ENCODE measurements around the gene SND1. TPM values are rescaled to one million over a fixed set of nuclear protein-coding genes. Genes with fewer than 3 reads are reported as not detected.
"Not testable (repeated sequence)": the region's sequence is repeated elsewhere in the genome, so short reads cannot be mapped to it uniquely, and the experiment has no call there.

The SND1 gene
- total RNA-seq, 2 experiments from 2014 or later, result 132 to 148 TPM

- POLR2A ChIA-PET, result no interaction called here
- Mint-ChIP-seq H3K27ac (no peak overlapping the region), H3K36me3 (peaks cover 7% of the 10 kb centered on the region), H3K9me3 (no peaks in the 10 kb centered on the region), H3K27me3 (no peaks in the 10 kb centered on the region), H3K4me1 (peaks cover 17% of the 10 kb centered on the region), H3K4me3 (no peak overlapping the region)
- ATAC-seq (ENCODE audit: low read depth) (no peak), DNase-seq (no peak)
Measured at GRCh38 chr7:127822822-127823508, 171.0 kb downstream of the SND1 start.

- Mint-ChIP-seq H3K27me3 (no peaks in the 10 kb centered on the region), H3K36me3 (peaks cover 9% of the 10 kb centered on the region), H3K9me3 (no peaks in the 10 kb centered on the region), H3K4me3 (no peak overlapping the region), H3K27ac (no peak overlapping the region), H3K4me1 (peaks cover 18% of the 10 kb centered on the region)
- POLR2A ChIA-PET, result no interaction called here
- ATAC-seq (ENCODE audit: low read depth), result no peak
- DNase-seq, result no peak
Measured at GRCh38 chr7:127824682-127825081, 172.7 kb downstream of the SND1 start.

GRCh38 chr7:127828843-127829500 is 177.0 kb downstream of the SND1 start:
- POLR2A ChIA-PET, result no interaction called here
- H3K27ac Mint-ChIP-seq, result no peak overlapping the region
- DNase-seq (no peak), ATAC-seq (ENCODE audit: low read depth) (no peak)
- no peak overlapping the region for H3K4me3 Mint-ChIP-seq
- H3K27me3 Mint-ChIP-seq, result no peaks in the 10 kb centered on the region
- H3K4me1 Mint-ChIP-seq, result peaks cover 2% of the 10 kb centered on the region
- peaks cover 13% of the 10 kb centered on the region for H3K36me3 Mint-ChIP-seq
- no peaks in the 10 kb centered on the region for H3K9me3 Mint-ChIP-seq

DNA sequence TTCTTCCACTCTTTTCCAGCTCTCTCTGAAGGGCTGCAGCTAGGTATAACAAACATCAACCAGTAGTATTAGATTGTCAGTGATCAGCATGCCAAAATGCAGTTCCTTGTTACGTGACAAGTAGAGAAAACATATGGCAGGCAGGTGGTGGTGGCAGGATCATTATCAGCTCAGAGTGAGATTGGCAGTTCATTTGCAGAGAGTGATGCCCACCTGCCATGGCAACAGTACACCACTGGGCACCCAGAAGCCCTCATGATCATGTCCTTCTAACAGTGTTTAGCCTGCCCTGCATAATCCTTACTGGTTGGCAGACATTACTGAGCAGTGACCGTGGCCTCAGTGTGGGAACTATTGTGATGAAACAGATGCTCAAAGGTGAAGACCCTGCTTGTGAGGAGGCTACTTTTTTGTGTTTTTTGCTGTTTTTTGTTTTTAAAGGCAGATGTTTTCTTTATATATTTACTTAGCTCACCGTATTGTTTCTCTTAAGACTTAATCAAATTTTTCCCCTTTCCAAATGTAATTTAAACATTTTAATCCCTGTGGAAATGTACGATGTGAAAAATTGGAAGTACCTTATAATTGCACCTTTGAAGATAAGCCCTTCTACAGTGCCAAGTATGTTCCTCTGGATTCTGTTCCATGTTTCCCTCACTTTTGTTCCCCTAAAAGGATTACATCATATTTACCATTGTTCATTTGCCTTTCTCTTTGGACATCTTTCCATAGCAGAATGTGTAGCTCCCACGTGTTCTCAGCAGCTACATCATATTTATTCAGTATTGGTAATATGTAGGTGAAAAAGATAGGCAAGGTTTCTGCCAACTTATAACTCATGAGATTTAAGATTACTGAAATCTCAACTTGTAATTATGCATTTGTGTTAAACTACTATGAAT is 179.6 kb downstream of the SND1 start:
- ATAC-seq (ENCODE audit: low read depth) (no peak), DNase-seq (no peak)
- no peak overlapping the region for H3K4me3 Mint-ChIP-seq
- POLR2A ChIA-PET, result no interaction called here
- peaks cover 26% of the 10 kb centered on the region for H3K36me3 Mint-ChIP-seq
- H3K27ac Mint-ChIP-seq, result no peak overlapping the region
- peaks cover 2% of the 10 kb centered on the region for H3K4me1 Mint-ChIP-seq
- H3K27me3 Mint-ChIP-seq, result no peaks in the 10 kb centered on the region
- H3K9me3 Mint-ChIP-seq, result peaks cover 6% of the 10 kb centered on the region

- DNase-seq, result no peak
- POLR2A ChIA-PET, result no interaction called here
- H3K4me3 Mint-ChIP-seq, result no peak overlapping the region
- H3K27ac Mint-ChIP-seq, result no peak overlapping the region
- no peaks in the 10 kb centered on the region for H3K27me3 Mint-ChIP-seq
- H3K9me3 Mint-ChIP-seq, result peaks cover 6% of the 10 kb centered on the region
- H3K4me1 Mint-ChIP-seq, result peaks cover 2% of the 10 kb centered on the region
- no peak for ATAC-seq (ENCODE audit: low read depth)
- H3K36me3 Mint-ChIP-seq, result peaks cover 30% of the 10 kb centered on the region
Measured at GRCh38 chr7:127832592-127832991, 180.6 kb downstream of the SND1 start.

- no peak for ATAC-seq (ENCODE audit: low read depth)
- POLR2A ChIA-PET, result no interaction called here
- Mint-ChIP-seq H3K36me3 (peaks cover 33% of the 10 kb centered on the region), H3K27ac (no peak overlapping the region), H3K4me3 (no peak overlapping the region), H3K27me3 (no peaks in the 10 kb centered on the region), H3K9me3 (peaks cover 10% of the 10 kb centered on the region), H3K4me1 (peaks cover 2% of the 10 kb centered on the region)
- no peak for DNase-seq
Measured at GRCh38 chr7:127833641-127834040, 181.6 kb downstream of the SND1 start.

DNA sequence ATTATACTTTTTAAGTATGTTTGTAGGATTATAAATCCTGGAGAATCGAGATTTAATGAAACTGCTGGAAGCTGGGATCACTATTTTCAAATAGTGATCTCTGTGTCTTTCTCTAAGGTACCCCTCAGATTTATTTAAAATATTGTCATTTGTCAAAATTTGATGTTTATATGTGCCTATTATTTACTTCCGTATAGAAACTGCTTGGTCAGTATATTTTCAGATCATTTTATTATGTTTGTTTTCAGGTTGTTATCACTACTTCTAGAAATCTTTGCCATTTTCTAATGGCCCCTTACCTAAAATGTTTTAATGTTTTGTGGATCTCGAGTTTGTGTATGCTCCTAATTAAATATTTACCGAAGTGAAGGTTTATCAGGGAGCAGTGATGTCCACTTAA is 183.7 kb downstream of the SND1 start:
- DNase-seq (no peak), ATAC-seq (ENCODE audit: low read depth) (no peak)
- Mint-ChIP-seq H3K36me3 (peaks cover 34% of the 10 kb centered on the region), H3K27ac (no peak overlapping the region), H3K9me3 (peaks cover 10% of the 10 kb centered on the region), H3K4me1 (no peaks in the 10 kb centered on the region), H3K27me3 (no peaks in the 10 kb centered on the region), H3K4me3 (no peak overlapping the region)
- POLR2A ChIA-PET, result no interaction called here

DNA sequence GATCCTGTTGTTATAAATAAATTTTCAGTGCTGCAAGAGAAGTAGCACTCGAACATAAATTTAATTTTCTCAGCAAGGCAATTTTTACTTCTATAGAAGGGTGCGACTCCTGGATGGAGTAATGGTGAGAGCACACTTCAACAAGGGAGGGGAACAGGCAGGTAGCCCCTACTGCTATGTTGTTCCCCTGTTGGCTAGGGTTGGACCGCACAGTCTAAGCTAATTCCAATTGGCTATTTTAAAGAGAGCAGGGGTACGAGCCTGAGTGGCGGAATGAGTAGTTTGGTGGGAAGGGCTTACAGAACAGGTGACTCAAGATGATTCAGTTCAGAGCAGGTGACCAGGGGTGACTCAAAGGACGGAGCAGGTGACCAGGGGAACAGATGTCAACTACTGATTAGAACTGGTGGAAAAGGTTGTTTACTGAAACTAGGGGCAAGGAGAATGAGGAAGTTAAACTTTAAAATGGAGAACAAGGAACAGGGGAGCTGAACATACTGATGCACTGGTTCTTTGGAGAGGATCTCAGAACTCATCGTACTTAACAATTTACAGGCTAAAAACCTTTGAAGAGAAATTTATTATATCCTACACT is 185.9 kb downstream of the SND1 start:
- Mint-ChIP-seq H3K9me3 (peaks cover 10% of the 10 kb centered on the region), H3K36me3 (peaks cover 30% of the 10 kb centered on the region)
- H3K27ac Mint-ChIP-seq; ATAC-seq (ENCODE audit: low read depth); H3K27me3 Mint-ChIP-seq; DNase-seq; H3K4me3 Mint-ChIP-seq; H3K4me1 Mint-ChIP-seq; POLR2A ChIA-PET: not testable (repeated sequence)

GRCh38 chr7:127838816-127839415 is 186.9 kb downstream of the SND1 start:
- Mint-ChIP-seq H3K36me3 (peaks cover 29% of the 10 kb centered on the region), H3K4me1 (no peaks in the 10 kb centered on the region), H3K27me3 (no peaks in the 10 kb centered on the region), H3K9me3 (peaks cover 10% of the 10 kb centered on the region), H3K4me3 (no peak overlapping the region), H3K27ac (no peak overlapping the region)
- no peak for DNase-seq
- POLR2A ChIA-PET, result no interaction called here
- no peak for ATAC-seq (ENCODE audit: low read depth)

GRCh38 chr7:127840226-127840951 is 188.4 kb downstream of the SND1 start:
- no peak overlapping the region for H3K27ac Mint-ChIP-seq

DNA sequence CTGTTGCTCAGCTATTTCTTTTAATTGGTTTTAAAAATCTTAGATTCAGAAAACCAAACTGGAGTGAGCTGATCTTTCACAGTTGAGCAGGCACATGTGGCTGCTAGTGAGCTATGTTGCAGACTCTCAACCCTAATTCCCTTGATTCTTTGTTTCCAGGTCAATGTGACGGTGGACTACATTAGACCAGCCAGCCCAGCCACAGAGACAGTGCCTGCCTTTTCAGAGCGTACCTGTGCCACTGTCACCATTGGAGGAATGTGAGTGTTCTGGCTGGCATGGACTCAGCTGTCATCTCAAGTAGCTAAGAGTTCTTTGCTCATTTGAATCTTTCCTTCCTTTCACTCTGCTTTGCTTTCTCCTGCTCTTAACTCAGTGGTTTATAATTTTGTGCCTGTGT is 192.2 kb downstream of the SND1 start:
- Mint-ChIP-seq H3K36me3 (peaks cover 20% of the 10 kb centered on the region), H3K27ac (no peak overlapping the region), H3K4me3 (no peak overlapping the region), H3K27me3 (no peaks in the 10 kb centered on the region), H3K9me3 (no peaks in the 10 kb centered on the region), H3K4me1 (peaks cover under 1% of the 10 kb centered on the region)
- POLR2A ChIA-PET, result no interaction called here
- DNase-seq, result no peak
- ATAC-seq (ENCODE audit: low read depth), result no peak

More at GRCh38 chr7:127840226-127840951, 188.4 kb downstream of the SND1 start:
- no peak for DNase-seq
- Mint-ChIP-seq H3K4me3 (no peak overlapping the region), H3K27me3 (no peaks in the 10 kb centered on the region), H3K4me1 (no peaks in the 10 kb centered on the region), H3K9me3 (peaks cover 7% of the 10 kb centered on the region), H3K36me3 (peaks cover 27% of the 10 kb centered on the region)
- ATAC-seq (ENCODE audit: low read depth), result no peak
- POLR2A ChIA-PET, result no interaction called here

DNA sequence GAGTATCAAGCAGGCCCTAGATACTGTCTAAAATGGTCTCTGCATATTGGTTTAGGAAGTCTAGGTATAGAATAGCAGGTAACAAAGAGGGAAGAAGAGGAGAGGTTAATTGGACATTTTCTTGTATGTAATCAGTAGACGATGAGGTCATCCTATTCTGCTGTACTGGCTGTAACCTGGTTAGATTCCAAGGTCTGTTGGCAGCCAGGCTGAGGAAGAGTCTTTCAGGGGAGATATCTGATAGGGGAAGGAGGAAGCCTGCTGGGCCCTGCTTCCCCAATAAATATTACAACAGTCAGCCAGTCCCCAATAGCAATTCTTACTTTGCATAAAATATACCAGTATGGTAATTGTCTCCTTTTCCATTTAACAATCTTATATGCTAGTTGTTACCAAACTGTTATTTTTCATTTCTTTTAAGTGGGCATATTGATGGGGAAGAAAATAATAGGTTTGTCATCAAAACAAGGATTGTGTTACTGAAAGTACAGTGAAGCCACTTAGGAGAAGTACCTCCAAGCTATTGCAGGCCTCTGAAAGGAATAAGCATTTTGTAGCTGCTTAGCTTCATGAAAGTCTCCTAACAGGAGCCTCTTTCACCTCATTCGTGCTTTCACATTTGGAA is 192.8 kb downstream of the SND1 start:
- peaks cover 7% of the 10 kb centered on the region for H3K4me1 Mint-ChIP-seq
- H3K27me3 Mint-ChIP-seq, result no peaks in the 10 kb centered on the region
- peaks cover 25% of the 10 kb centered on the region for H3K36me3 Mint-ChIP-seq
- POLR2A ChIA-PET, result no interaction called here
- H3K4me3 Mint-ChIP-seq, result no peak overlapping the region
- no peaks in the 10 kb centered on the region for H3K9me3 Mint-ChIP-seq
- H3K27ac Mint-ChIP-seq, result no peak overlapping the region
- no peak for ATAC-seq (ENCODE audit: low read depth)
- DNase-seq, result no peak
